Esophagus squamous epithelium (tissue), 4 donors: ENCODE measurements around the gene TBPL2.

Source experiments
- CTCF ChIP-seq, 6 experiments: fragments of 450-650 bp in 4 of 6; fragments of 200-600 bp in 2 of 6; sonication (generic) in 2 of 6; IDR thresholded peaks; one replicate each; pipeline ENCODE4 v1.5.1; 2016 to 2019; ENCODE audit warnings: antibody characterized with exemption in 6 of 6, mild to moderate bottlenecking in 4 of 6, moderate library complexity in 4 of 6
- POLR2A ChIP-seq, 4 donors: fragments of 450-650 bp; IDR thresholded peaks; one replicate each; pipeline ENCODE4 v1.6.1; 2017; ENCODE audit warnings: antibody characterized with exemption in 4 of 4, mild to moderate bottlenecking in 4 of 4, moderate library complexity in 3 of 4

- no peak for TF ChIP-seq CTCF (IDR thresholded peaks at IDR 0.05)
- TF ChIP-seq POLR2A (IDR thresholded peaks at IDR 0.05): no peak
These were observed 6.3 kb downstream of the TBPL2 start for GRCh38 chr14:55433880-55434804.
